HG02938 (cell line): ENCODE data around the gene RAB30.

Experiments
- ATAC-seq: cut with Tn5 transposase; IDR thresholded peaks from one replicate; pipeline ENCODE4 v1.9.1; 2021; ENCODE audit warnings: mild to moderate bottlenecking, moderate library complexity; ENCODE audit not compliant: unreplicated experiment

The RAB30 gene

GRCh38 chr11:83070731-83071566 is 748 bp downstream of the RAB30 start:
- no peak for ATAC-seq

- ATAC-seq, result no peak
Measured at GRCh38 chr11:83070044-83070701, 1.5 kb downstream of the RAB30 start.

- ATAC-seq, result no peak
Measured at GRCh38 chr11:83069441-83070043, 2.2 kb downstream of the RAB30 start.

- ATAC-seq, result no peak
Measured at GRCh38 chr11:83068568-83068967, 3.1 kb downstream of the RAB30 start.

GRCh38 chr11:83064011-83064410 is 7.7 kb downstream of the RAB30 start:
- no peak for ATAC-seq

- ATAC-seq, result peak; percentile 73
Measured at GRCh38 chr11:83063073-83063754, 8.5 kb downstream of the RAB30 start.

GRCh38 chr11:83061883-83062282 is 9.8 kb downstream of the RAB30 start:
- peak; percentile 73 for ATAC-seq

- no peak for ATAC-seq
Measured at GRCh38 chr11:83060965-83061364, 10.7 kb downstream of the RAB30 start.

GRCh38 chr11:83057721-83058120 is 14.0 kb downstream of the RAB30 start:
- ATAC-seq, result no peak

GRCh38 chr11:83056611-83057010 is 15.1 kb downstream of the RAB30 start:
- ATAC-seq, result no peak

- no peak for ATAC-seq
Measured at GRCh38 chr11:83056204-83056603, 15.5 kb downstream of the RAB30 start.

- ATAC-seq, result peak; percentile 74
Measured at GRCh38 chr11:83054904-83055380, 16.8 kb downstream of the RAB30 start.

- ATAC-seq, result peak; percentile 49
Measured at GRCh38 chr11:83054001-83054400, 17.7 kb downstream of the RAB30 start.

GRCh38 chr11:83051760-83052671 is 19.7 kb downstream of the RAB30 start:
- no peak for ATAC-seq

GRCh38 chr11:83047515-83048225 is 24.0 kb downstream of the RAB30 start:
- no peak for ATAC-seq

GRCh38 chr11:83046621-83047172 is 25.0 kb downstream of the RAB30 start:
- ATAC-seq, result no peak

- peak; percentile 88 for ATAC-seq
Measured at GRCh38 chr11:83044958-83045712, 26.6 kb downstream of the RAB30 start.

- ATAC-seq, result no peak
Measured at GRCh38 chr11:83042964-83043711, 28.6 kb downstream of the RAB30 start.
